Heart left ventricle (tissue), 16 donors: ENCODE data around the gene FABP1. TPM values are rescaled to one million over a fixed set of nuclear protein-coding genes. Genes with fewer than 3 reads are reported as not detected.
A peak's percentile ranks its signal among the peaks of the same experiment; 100 is the strongest.

ENCODE experiments used
- ATAC-seq, 4 donors: fragments of 200-7000 bp; cut with Tn5 transposase; one replicate each; pipeline ENCODE4 v1.9.1; 2020 to 2022; ENCODE audit warnings: moderate library complexity in 4 of 4, mild to moderate bottlenecking in 3 of 4, moderate number of reproducible peaks in 1 of 4
- DNase-seq, 5 donors: peaks; one replicate each; pipeline ENCODE4 v3.0.0-alpha.2; 2020
- H3K27ac ChIP-seq, 12 donors: fragments of 200-600 bp; sonication (generic) in 4 of 12; one replicate each; pipeline versions ENCODE4 v1.5.0 to v1.8.0; 2016 to 2022; ENCODE audit warnings: mild to moderate bottlenecking in 2 of 12
- H3K27me3 ChIP-seq, 9 donors: fragments of 200-600 bp; sonication (generic) in 2 of 9; one replicate each; pipeline versions ENCODE4 v1.5.1 to v1.8.0; 2016 to 2022; ENCODE audit warnings: mild to moderate bottlenecking in 3 of 9
- H3K36me3 ChIP-seq, 9 donors: fragments of 200-600 bp; sonication (generic) in 2 of 9; one replicate each; pipeline versions ENCODE4 v1.5.0 to v1.8.0; 2018 to 2022; ENCODE audit warnings: mild to moderate bottlenecking in 2 of 9
- H3K4me1 ChIP-seq, 12 donors: fragments of 200-600 bp; sonication (generic) in 4 of 12; one replicate each; pipeline versions ENCODE4 v1.5.0 to v1.8.0; 2016 to 2022; ENCODE audit warnings: mild to moderate bottlenecking in 3 of 12
- H3K4me3 ChIP-seq, 12 donors: fragments of 200-600 bp; sonication (generic) in 4 of 12; one replicate each; pipeline versions ENCODE4 v1.5.0 to v1.8.0; 2017 to 2022; ENCODE audit warnings: mild to moderate bottlenecking in 9 of 12, moderate library complexity in 4 of 12
- H3K9me3 ChIP-seq, 12 donors: fragments of 200-600 bp; sonication (generic) in 4 of 12; one replicate each; pipeline versions ENCODE4 v1.5.0 to v1.8.0; 2016 to 2022; ENCODE audit warnings: mild to moderate bottlenecking in 1 of 12
- CTCF ChIP-seq, 12 donors: fragments of 200-600 bp; sonication (generic) in 4 of 12; IDR thresholded peaks; one replicate each; pipeline versions ENCODE4 v1.5.0 to v1.8.0; 2018 to 2022; ENCODE audit warnings: antibody characterized with exemption in 12 of 12, mild to moderate bottlenecking in 5 of 12
- POLR2A ChIP-seq, 2 donors: fragments of 450-650 bp; IDR thresholded peaks; one replicate each; pipeline ENCODE4 v1.6.1; 2017; ENCODE audit warnings: antibody characterized with exemption in 2 of 2, mild to moderate bottlenecking in 2 of 2, moderate library complexity in 2 of 2
- WGBS, 4 donors: extraction: QIAGEN DNeasy Blood & Tissue Kit in 2 of 4; methylation state at CpG; one replicate each; pipeline versions ENCODE4 v1.1.5 to v1.1.7; 2013 to 2018; 5-methylcytosine and 5-hydroxymethylcytosine counted together
- intact Hi-C, 10 donors: fragments of 100-400 bp; cut with DNase I; formaldehyde crosslinking; loops; one replicate each; pipeline versions ENCODE4 v1.11.1 to v1.14.2; 2022
- microRNA-seq, 4 donors: library from miRNA; unstranded; fragments of <30 nt; microRNA quantifications; one replicate each; pipeline versions ENCODE4 to v1.2.0, GENCODE V29; 2017 to 2020
- polyA plus RNA-seq, 2 donors: library from polyadenylated mRNA; stranded (reverse); fragments of 200-250 nt; gene quantifications; one replicate each; pipeline ENCODE4 v1.2.3, GENCODE V29; 2013
- total RNA-seq, 9 donors: library from RNA; depleted of rRNA in 2 of 9; stranded (reverse); fragments of >200 nt in 2 of 9; fragmentation: NEBNext Ultra II Directional in 3 of 9; extraction: Animal tissue kit (Norgen Biotek cat#: 25700) in 3 of 9; gene quantifications; one replicate each; pipeline versions ENCODE4 v1.1.0 to v1.2.4, GENCODE V29; 2016 to 2023
- donor health status: ischemic (EF 13 %, LVEDD 7.1; RV severe dilation, severe dysfunction).
- donor health status: healthy with polysubstance abuse.
- donor health status: DM: no; HTN: yes; CAD: no.
- donor health status: DM: no; HTN: no; CAD: no.
- donor health status: ischemic (EF 25% LVEDD 6.9; RV normal size, moderate dysfunction).
- donor health status: ischemic (EF 25% LVEDD 5.7; RV mildly dilated, moderate dysfunction).
- donor health status: healthy.
- donor health status: DM: yes; HTN: yes; CAD: no.
- donor health status: ischemic (EF 35%, LVEDD 5.7; RV mildly dilated, moderate dysfunction).
- donor health status: nonischemic (EF 11% LVEDD 7.7; RV severe dilation, severe dysfunction).
- donor health status: DM: yes; HTN: yes; CAD: no.
- donor health status: PGD.
- donor health status: ischemic (EF 29% LVEDD 5.4; RV normal size, mild dysfunction).
- donor health status: nonischemic (EF 23%, LVEDD 6.1; RV moderate dilation, normal function).

The FABP1 gene
- total and polyA plus RNA-seq, 11 donors, result 0.99 to 1.2 TPM; not detected in 9

- TF ChIP-seq CTCF (IDR thresholded peaks at IDR 0.05) (no peak), POLR2A (IDR thresholded peaks at IDR 0.05) (no peak)
- intact Hi-C loops, result no loop called here
- WGBS, 4 donors, result 18 to 44% (median 34%) methylated on average over 3 of the region's 3 CpGs
- Histone ChIP-seq H3K27ac (peak overlapping the region in 5 of 12 donors; percentile 21 to 81 (median 71)), H3K9me3 (peaks cover 0 to 7% (median 0%) of the 10 kb centered on the region in 12 donors), H3K4me1 (peaks cover 0 to 57% (median 15%) of the 10 kb centered on the region in 12 donors), H3K4me3 (no peak overlapping the region), H3K27me3 (no peaks in the 10 kb centered on the region), H3K36me3 (no peaks in the 10 kb centered on the region)
- ATAC-seq (no peak), DNase-seq (no peak)
Measured at GRCh38 chr2:88078643-88079172, 49.2 kb downstream of the FABP1 start.

DNA sequence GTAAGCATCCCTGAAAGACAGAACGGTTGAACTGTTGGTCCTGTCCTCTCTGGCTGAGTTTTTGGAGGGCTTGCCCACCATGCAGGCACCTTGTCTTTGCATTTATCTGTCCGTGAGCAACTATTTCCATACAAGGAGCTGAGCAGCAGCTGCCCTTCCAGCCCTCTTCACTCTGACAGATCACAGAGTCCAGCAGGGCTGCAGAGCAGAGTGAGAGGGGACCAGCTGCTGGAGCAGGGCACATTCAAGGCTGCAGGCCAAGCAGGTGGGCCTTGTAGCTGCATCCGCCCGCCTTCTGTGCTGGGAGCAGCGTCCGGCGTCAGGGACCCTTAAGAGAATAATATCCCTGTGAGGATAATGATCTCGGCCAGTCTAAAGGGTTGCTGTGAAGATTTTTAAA lies 50.8 kb downstream of the FABP1 start:
- peaks cover 0 to 7% (median 0%) of the 10 kb centered on the region in 12 donors for H3K9me3 ChIP-seq
- intact Hi-C loops, result no loop called here
- DNase-seq, result peak in 4 of 5 donors; percentile 58 to 71 (median 64)
- H3K27me3 ChIP-seq, result no peaks in the 10 kb centered on the region
- H3K4me1 ChIP-seq, result peaks cover 0 to 52% (median 13%) of the 10 kb centered on the region in 12 donors
- H3K4me3 ChIP-seq, result no peak overlapping the region
- ATAC-seq, result peak; percentile 80 to 91 (median 88)
- H3K36me3 ChIP-seq, result no peaks in the 10 kb centered on the region
- TF ChIP-seq POLR2A (IDR thresholded peaks at IDR 0.05) (no peak), CTCF (IDR thresholded peaks at IDR 0.05) (no peak)
- H3K27ac ChIP-seq, result peak overlapping the region in 10 of 12 donors; percentile 37 to 81 (median 68)
- 30 to 57% (median 48%) methylated on average over 8 of the region's 8 CpGs for WGBS, 4 donors

DNA sequence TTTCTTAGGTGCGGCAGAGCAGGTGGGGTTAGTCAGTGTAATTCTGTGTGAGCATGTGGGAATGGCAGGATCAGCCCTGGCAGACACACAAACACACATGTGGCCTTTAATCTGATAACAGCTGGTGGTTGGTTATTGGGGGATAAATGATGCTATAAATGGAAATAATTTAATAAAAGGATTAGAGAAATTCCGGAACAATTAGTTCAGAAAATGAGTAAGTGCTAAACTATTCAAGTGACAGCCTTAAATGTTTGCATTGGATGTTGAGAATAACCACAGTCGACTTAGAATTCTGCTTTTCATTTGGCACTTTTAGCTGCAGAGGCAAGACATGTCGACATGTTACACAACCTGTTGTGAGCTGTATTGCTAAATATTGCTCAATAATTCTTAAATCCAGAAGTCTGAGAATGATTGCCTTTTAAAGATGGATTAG lies 53.0 kb downstream of the FABP1 start:
- 40 to 52% (median 51%) methylated on average over 4 of the region's 4 CpGs for WGBS, 4 donors
- intact Hi-C loops, result no loop called here
- Histone ChIP-seq H3K27ac (peak overlapping the region in 10 of 12 donors; percentile 21 to 81 (median 58)), H3K27me3 (no peaks in the 10 kb centered on the region), H3K4me1 (peaks cover 0 to 42% (median 6%) of the 10 kb centered on the region in 12 donors), H3K36me3 (no peaks in the 10 kb centered on the region), H3K9me3 (peaks cover 0 to 7% (median 0%) of the 10 kb centered on the region in 12 donors), H3K4me3 (no peak overlapping the region)
- no peak for TF ChIP-seq POLR2A (IDR thresholded peaks at IDR 0.05)
- no peak for TF ChIP-seq CTCF (IDR thresholded peaks at IDR 0.05)
- no peak for DNase-seq
- ATAC-seq, result no peak

- peaks cover 0 to 39% (median 6%) of the 10 kb centered on the region in 12 donors for H3K4me1 ChIP-seq
- H3K27me3 ChIP-seq, result no peaks in the 10 kb centered on the region
- intact Hi-C loops, result no loop called here
- ATAC-seq (peak in 2 of 4 donors; percentile 49 to 54), DNase-seq (peak in 1 of 5 donors; percentile 43)
- H3K4me3 ChIP-seq, result no peak overlapping the region
- peak overlapping the region in 10 of 12 donors; percentile 21 to 81 (median 54) for H3K27ac ChIP-seq
- H3K36me3 ChIP-seq, result no peaks in the 10 kb centered on the region
- no peak for TF ChIP-seq CTCF (IDR thresholded peaks at IDR 0.05)
- TF ChIP-seq POLR2A (IDR thresholded peaks at IDR 0.05), result no peak
- peaks cover 0 to 7% (median 0%) of the 10 kb centered on the region in 12 donors for H3K9me3 ChIP-seq
Measured at GRCh38 chr2:88074150-88074549, 53.7 kb downstream of the FABP1 start.

Small RNA genes lying within 50 kb of the gene (microRNA-seq; reads per million reads assigned to microRNA genes)
- gene MIR4780, result 0 to 0.60 (median 0.23) reads per million in 4 donors

Other genes with a start within 250 kb of the FABP1 start
- gene RNU2-63P, start 111.5 kb downstream of the FABP1 start, total RNA-seq, result not detected
- not detected for gene RNU2-63P, start 111.5 kb downstream of the FABP1 start, polyA plus RNA-seq
- 10 to 100 TPM; 19.4 to 25.1 (median 21.7) TPM for gene KRCC1, start 72.3 kb downstream of the FABP1 start, total RNA-seq
- gene KRCC1, start 72.3 kb downstream of the FABP1 start, polyA plus RNA-seq, result 10 to 100 TPM; 18.7 to 19.8 TPM
- 100 to 1,000 TPM; 132 to 658 (median 404) TPM for gene SMYD1, start 60.2 kb downstream of the FABP1 start, total RNA-seq
- gene SMYD1, start 60.2 kb downstream of the FABP1 start, polyA plus RNA-seq, result 100 to 1,000 TPM; 133 to 157 TPM
- 10 to 100 TPM in 8 of 9 donors, 1 to 10 TPM in 1; 2.4 to 45.0 (median 17.0) TPM for gene THNSL2, start 42.3 kb upstream of the FABP1 start, total RNA-seq
- 10 to 100 TPM in 1 of 2 donors, 1 to 10 TPM in 1; 9.6 to 19.7 TPM for gene THNSL2, start 42.3 kb upstream of the FABP1 start, polyA plus RNA-seq